ENCODE data around the gene GTPBP2.
A peak's percentile ranks its signal among the peaks of the same experiment; 100 is the strongest.
"Not testable (repeated sequence)": the region's sequence is repeated elsewhere in the genome, so short reads cannot be mapped to it uniquely, and the experiment has no call there.

The GTPBP2 gene

DNA sequence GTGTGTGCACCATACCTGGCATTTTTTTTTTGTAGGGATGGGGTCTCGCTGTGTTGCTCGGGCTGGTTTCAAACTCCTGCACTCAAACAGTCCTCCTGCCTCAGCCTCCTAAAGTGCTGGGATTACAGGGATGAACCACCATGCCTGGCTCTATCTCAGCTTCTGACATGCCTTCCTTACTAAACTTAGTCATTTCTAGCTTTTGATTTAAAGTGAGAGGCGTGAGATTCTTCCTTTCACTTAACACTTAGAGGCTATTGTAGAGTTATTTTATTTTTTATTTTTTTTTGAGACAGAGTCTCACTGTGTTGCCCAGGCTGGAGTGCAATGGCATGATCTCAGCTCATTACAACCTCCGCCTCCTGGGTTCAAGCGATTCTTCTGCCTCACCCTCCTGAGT is 33.9 kb upstream of the GTPBP2 start:
- H3K4me3 ChIP-seq (ENCODE audit: low read depth, low read length); DNase-seq (ENCODE audit: low read depth): not testable (repeated sequence)

DNA sequence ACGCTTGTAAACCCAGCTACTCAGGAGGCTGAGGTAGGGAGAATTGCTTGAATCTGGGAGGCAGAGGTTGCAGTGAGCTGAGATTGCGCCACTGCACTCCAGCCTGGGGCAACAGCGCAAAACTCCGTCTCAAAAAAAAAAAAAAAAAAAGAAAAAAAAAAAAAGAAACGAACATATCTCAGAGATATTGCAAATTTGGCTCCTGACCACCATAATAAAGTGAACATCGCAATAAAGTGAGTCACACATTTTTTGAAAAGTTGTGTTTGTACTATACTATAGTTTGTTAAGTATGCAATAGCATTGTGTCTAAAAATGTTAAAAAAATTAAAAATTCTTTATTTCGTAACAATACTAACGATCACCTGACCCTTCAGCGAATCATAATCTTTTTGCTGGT is 29.1 kb upstream of the GTPBP2 start:
- H3K4me3 ChIP-seq (ENCODE audit: low read depth, low read length) = no peak overlapping the region

DNA sequence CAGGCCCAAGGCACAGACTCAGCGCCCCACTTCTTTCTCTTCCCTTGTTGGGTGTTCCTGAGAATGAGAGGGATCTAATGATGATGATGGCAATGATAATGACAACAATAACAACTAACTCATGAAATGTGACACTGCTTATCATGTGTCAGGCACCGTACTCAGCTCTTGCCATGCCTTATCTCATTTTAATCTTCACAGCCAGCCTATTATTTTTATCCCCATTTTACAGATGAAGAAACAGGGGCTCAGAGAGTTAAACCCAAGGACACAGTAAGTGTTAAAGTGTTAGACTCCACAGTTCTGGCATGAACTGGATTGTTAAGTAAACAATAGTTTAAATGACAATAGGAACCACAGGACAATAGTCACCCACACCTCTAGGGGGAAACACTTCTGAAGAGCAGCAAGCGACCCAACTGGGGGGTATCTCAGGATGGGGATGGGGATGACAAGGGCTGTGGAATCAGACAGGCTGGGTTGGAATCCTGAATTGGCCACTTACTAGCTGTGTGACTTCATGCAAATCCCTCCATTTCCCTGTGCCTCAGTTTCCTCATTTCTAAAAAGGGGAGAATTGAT is 28.2 kb upstream of the GTPBP2 start:
- no peak overlapping the region for H3K4me3 ChIP-seq (ENCODE audit: low read depth, low read length)
- no peak for DNase-seq (ENCODE audit: low read depth)

More for the DNA sequence above, 29.1 kb upstream of the GTPBP2 start:
- no peak for DNase-seq (ENCODE audit: low read depth)

DNA sequence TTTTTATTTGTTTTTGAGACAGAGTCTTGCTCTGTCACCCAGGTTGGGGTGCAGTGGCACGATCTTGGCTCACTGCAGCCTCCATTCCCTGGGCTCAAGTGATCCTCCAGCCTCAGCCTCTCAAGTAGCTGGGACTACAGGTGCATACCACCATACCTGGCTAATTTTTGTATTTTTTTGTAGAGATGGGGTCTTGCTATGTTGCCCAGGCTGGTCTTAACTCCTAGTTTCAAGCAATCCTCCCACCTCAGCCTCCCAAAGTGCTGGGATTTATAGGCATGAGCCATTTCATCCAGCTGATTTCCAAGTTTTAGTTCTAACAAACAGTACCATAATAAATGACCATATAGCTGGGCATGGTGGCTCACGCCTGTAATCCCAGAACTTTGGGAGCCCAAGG is 23.8 kb upstream of the GTPBP2 start:
- H3K4me3 ChIP-seq (ENCODE audit: low read depth, low read length); DNase-seq (ENCODE audit: low read depth): not testable (repeated sequence)

DNA sequence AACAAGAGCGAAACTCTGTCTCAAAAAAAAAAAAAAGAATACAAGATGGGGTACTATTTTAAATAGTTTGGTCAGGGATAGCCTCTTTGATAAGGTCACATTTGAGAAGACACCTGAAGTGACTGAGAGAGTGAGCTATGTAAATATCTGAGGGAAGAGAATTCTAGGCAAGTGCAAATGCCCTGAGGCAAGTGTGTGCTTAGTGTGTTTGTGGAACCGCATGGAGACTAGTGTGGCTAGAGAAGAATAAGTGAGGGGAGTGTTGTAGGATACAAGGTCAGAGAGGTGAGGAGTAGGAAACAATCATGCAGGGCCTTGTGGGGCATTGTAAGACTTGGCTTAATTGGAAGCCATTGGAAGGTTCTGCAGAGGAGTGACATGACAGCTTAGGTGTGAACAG is 19.2 kb upstream of the GTPBP2 start:
- no peak for DNase-seq (ENCODE audit: low read depth)
- no peak overlapping the region for H3K4me3 ChIP-seq (ENCODE audit: low read depth, low read length)

DNA sequence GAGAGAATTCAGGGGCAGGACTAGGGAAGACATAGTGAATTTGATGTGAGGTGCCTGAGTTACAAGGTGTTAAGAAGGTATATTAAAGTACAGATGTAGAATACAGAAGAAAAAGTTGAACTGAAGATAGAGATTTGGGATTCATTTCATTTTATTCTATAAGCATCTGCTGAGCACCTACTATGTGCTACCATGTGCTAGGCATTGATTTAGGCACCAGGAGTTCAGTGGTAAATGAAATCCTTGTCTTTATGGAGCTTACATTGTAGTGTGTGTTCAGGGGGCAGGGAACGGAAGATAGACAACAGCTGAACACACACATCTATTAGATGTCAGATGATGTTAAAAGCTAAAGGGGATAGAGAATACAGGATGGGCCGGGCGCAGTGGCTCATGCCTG is 18.5 kb upstream of the GTPBP2 start:
- no peak for DNase-seq (ENCODE audit: low read depth)
- no peak overlapping the region for H3K4me3 ChIP-seq (ENCODE audit: low read depth, low read length)

DNA sequence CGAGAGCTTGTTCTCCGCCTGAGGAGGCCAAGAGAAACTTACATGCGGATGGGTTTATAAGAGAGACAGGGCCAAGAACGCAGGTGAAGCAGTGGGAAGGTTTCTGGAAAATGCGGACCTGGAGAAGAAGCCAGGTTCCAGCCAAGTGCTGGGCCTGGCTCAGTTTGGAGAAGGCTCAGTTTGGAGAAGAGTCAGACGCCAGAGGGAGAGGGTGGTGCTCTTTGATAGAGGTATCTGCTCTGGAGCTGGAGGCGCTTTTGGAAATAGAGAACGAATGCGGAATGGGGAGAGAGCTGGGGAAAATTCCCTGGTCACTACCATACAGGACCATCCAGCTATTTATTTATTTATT is 16.5 kb upstream of the GTPBP2 start:
- no peak for DNase-seq (ENCODE audit: low read depth)
- H3K4me3 ChIP-seq (ENCODE audit: low read depth, low read length) = peak overlapping the region; percentile 56

DNA sequence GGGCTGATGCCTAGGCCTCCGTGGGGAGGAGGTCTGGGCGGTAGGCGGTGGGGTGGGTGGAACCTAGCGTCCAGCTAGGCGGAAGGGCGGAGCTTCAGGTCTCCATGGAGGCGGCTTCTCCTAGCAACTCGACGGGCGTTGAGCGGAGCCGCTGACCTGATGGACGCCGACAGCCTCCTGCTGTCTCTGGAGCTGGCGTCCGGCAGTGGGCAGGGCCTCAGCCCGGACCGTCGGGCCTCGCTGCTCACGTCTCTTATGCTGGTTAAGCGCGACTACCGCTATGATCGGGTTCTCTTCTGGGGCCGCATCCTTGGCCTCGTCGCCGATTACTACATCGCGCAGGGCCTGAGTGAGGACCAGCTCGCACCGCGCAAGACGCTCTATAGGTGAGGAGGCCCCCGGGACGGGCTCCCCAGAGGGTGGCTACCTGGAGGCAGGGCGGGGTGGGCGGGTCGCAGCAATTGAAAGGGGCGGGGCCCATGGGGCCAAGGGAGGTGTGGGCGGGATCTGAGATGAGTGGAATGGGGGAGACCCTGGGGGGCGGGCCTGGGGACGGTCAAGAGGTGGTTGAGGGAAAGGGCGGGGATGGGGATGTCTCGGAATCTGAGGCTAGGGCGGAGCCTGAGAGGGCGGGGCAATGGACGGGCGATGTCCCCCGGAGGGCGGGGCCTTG is 16.0 kb upstream of the GTPBP2 start, which contains the start of gene RSPH9:
TSS of gene RSPH9 (plus strand) at position 97 of the 673 bp plus-strand sequence. CDS start at position 160, 63 bp downstream.
- H3K4me3 ChIP-seq (ENCODE audit: low read depth, low read length) = peak within 1 kb of the TSS; percentile 56
- DNase-seq (ENCODE audit: low read depth) = peak; percentile 48

DNA sequence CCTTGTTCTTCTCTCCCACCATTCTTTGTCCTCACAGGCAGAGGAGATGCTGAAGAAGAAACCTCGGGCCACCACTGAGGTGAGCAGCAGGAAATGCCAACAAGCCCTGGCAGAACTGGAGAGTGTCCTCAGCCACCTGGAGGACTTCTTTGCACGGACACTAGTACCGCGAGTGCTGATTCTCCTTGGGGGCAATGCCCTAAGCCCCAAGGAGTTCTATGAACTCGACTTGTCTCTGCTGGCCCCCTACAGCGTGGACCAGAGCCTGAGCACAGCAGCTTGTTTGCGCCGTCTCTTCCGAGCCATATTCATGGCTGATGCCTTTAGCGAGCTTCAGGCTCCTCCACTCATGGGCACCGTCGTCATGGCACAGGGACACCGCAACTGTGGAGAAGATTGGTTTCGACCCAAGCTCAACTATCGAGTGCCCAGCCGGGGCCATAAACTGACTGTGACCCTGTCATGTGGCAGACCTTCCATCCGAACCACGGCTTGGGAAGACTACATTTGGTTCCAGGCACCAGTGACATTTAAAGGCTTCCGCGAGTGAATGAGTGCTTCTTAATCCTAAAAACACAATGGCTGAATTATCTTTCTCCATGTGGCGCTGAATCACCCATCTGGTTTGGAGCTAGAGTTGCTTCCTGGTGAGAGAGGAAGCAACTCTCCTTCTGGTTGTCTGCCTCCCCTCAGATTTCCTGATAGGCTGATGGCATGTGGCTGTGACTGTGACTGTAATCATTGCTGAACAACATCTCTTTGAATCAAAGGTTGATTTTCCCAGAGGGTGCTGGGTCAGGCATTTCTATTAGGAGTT is 11.1 kb upstream of the GTPBP2 start:
- no peak overlapping the region for H3K4me3 ChIP-seq (ENCODE audit: low read depth, low read length)

DNA sequence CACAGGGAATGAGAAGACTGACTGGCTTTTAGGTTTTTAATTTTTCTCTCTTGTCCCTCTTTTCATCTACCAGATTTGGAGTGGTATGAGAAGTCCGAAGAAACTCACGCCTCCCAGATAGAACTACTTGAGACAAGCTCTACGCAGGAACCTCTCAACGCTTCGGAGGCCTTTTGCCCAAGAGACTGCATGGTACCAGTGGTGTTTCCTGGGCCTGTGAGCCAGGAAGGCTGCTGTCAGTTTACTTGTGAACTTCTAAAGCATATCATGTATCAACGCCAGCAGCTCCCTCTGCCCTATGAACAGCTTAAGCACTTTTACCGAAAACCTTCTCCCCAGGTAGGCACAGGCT is 7.2 kb upstream of the GTPBP2 start:
- no peak for DNase-seq (ENCODE audit: low read depth)
- H3K4me3 ChIP-seq (ENCODE audit: low read depth, low read length) = peak overlapping the region; percentile 88

More for the DNA sequence above, 11.1 kb upstream of the GTPBP2 start:
- DNase-seq (ENCODE audit: low read depth) = no peak

DNA sequence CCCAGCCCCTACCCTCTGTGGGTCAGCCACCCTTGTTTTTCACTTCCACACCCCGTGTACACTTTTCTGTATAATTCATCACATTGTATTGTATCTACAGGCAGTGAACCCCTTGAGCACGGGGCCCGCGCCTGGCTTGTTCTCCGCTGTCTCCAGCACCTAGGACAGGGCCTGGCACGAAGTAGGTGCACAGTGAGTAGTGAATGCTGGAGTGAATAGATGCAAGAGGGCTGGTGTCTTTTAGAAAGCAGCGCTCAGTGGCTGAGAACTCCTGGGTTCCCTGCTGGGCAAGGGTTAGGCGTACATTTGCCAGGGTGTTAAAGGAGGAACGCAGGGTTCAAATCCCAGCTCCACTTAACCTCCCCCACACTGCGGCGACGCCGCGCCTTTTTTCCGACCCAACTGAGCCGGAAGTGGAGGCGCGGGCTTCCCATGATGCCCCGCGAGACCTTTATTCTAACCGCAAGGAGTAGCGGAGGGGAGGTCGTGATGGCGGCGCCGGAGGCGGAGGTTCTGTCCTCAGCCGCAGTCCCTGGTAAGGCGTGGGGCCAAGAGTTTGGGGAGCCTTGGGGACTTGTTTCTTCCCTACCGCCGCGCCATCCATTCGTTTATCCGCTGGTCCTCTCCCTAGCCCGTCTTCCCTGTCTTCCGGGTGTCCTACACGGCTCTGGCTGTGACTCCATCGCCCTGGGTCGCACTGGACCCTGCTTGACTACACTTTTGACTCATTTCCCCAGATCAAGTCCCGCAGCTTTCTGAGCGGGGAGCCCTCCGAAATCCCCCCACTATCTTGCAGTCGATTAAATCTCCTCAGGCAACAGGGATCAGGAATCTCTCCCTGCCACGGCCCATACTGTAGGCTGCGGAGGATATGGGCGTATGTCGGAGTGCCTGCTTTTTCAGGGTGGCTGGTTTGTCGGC is 6.6 kb upstream of the GTPBP2 start, which contains the start of gene MAD2L1BP:
TSS of gene MAD2L1BP (plus strand) at position 454 of the 921 bp plus-strand sequence. CDS start at position 490, 36 bp downstream.
- peak within 1 kb of the TSS; percentile 88 for H3K4me3 ChIP-seq (ENCODE audit: low read depth, low read length)
- DNase-seq (ENCODE audit: low read depth) = no peak

DNA sequence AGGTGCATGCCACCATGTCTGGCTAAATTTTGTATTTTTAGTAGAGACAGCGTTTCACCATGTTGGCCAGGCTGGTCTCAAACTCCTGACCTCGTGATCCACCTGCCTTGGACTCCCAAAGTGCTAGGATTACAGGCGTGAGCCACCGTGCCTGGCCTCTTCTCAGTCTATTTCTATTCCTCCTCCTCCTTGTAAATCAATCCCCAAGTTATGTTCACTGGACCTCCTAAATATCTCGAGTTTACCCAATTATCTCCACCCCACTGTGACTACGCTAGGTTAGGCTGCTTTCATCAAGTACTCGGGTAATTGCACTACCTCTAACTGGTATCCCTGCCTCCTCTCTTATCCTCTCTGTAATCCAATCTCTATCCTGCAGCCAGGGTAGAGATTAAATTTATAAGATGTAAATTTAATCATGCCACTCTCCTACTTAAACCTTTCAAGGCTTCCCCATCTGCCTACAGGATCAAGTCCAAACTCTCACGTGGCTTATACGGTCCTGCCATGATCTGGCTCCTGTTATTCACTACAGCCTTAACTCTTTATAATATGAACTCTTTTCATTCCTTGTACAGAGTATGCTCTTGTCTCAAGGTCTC is 5.7 kb upstream of the GTPBP2 start:
- DNase-seq (ENCODE audit: low read depth) = no peak
- H3K4me3 ChIP-seq (ENCODE audit: low read depth, low read length) = no peak overlapping the region

DNA sequence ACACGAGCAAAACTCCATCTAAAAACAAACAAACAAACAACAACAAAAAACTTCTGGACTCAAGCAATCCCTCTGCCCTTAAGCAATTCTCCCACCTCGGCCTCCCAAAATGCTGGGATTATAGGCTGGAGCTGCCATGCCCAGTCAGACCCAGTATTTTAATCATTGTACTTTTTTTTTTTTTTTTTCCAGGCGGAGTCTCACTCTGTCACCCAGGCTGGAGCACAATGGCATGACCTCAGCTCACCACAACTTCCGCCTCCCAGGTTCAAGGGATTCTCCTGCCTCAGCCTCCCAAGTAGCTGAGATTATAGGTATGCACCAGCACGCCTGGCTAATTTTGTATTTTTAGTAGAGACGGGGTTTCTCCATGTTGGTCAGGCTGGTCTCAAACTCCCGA is 3.9 kb upstream of the GTPBP2 start:
- H3K4me3 ChIP-seq (ENCODE audit: low read depth, low read length); DNase-seq (ENCODE audit: low read depth): not testable (repeated sequence)

DNA sequence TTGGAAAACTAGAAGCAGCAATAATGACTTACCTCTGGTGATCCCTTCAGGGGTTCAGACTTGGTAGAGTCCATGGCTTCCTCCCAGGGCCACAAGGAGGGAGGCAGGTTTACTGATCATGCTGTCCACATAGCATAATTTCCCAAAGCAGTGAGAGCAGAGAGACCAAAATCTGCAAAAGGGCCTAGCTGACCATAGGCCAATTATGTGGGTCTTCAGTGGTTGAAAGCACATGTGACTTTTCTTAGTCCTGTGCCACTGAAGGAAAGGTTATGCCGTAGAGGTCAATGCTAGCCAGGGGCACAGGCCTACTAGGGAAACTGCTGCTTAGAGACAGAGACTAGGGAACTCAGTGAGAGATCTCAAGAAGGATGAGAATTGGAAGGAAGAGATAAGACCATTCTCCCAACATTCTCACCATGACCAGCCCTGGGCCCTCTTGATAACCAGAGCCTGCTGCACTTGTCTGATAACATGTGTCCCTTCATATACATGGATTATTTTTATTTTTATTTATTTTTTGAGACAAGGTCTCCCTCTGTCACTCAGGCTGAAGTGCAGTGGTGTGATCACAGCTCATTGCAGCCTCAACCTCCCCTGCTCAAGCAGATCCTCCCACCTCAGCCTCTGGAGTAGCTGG is 2.0 kb upstream of the GTPBP2 start:
- no peak for DNase-seq (ENCODE audit: low read depth)
- H3K4me3 ChIP-seq (ENCODE audit: low read depth, low read length) = no peak overlapping the region

DNA sequence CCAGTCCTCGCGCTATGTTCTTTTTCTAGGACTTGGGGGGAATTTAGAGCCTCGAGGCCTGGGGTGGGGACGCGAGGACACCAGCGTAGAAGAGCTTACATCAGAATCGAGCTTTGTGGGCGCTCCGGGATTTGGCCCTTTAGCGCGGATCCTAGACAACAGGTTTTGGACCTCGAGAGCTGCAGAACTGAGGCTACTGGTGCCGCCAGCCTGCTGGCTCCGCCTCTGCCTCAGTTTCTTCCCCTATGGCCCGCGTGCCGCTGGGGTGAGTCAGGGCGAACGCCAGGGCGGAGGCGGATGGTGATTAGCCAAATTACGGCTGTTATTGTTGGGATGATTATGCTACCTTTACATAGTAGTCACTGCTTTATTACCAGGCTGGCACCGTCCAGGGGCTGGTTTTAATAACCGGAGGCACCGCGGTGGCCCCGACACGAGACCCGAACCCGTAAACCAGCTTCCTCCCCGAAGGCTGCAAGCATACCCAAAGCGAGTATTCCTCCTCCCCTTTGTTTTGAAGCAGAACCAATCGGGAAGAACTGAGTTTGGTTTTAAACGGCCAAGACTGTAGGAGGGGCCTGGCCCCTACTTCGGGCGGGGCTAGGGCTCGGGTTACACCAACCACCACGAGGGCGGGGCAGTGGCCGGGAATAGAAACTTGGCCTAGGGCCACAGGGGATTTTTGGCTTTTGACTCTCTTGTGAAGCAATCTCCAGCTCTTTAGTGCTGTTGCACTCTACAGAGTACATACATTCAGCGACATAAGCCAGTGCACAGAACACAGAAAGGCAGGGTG is 639 bp upstream of the GTPBP2 start:
- peak overlapping the region; percentile 82 for H3K4me3 ChIP-seq (ENCODE audit: low read depth, low read length)
- DNase-seq (ENCODE audit: low read depth) = peak; percentile 96

DNA sequence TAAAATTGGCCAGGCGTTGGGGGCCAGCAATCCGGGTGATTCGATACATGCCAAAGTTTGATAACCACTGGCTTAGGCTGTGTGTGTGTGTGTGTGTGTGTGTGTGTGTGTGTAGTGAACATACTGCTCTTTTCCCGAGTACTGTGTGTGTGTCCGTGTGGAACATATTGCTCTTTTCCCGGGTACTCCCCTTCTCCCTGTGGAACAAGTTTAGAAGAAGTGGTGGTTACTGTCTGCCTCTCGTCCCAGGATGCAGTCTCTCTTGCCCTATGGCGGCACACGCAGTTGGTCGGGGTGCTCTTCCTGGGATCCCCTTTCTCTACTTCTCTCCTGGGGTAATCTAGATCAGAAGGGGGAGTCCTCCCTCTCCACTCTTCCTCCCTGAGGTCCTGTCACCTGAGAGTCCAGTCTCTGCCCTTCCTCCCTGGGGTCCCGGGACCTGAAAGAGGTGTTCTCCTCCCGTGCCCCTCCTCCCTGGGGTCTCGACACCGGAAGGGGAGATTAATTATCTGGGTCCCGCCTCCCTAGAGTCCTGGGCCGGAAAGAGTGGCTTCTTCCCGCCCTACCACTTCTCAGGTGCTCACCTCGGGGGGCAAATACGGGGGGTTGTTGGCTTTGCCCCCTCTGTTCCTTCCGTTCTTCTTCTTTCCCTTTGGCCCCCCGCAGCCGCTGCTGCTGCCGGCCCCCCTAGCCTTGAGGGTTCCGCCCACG is 516 bp downstream of the GTPBP2 start:
- no peak for DNase-seq (ENCODE audit: low read depth)
- peak overlapping the region; percentile 82 for H3K4me3 ChIP-seq (ENCODE audit: low read depth, low read length)

Measured in skeletal muscle cell (primary cell).